Activated T-cell treated with anti-CD3 and anti-CD28 coated beads, Interleukin-2, amount 50 U/mL, for 24 hours (primary cell): ENCODE measurements around the gene SLC22A2.
"Not testable (repeated sequence)": the region's sequence is repeated elsewhere in the genome, so short reads cannot be mapped to it uniquely, and the experiment has no call there.

ENCODE experiments used
- DNase-seq: peaks from one replicate; pipeline ENCODE4 v3.0.0-alpha.2; 2020
- H3K27ac Mint-ChIP-seq: 2 replicates; pipeline ENCODE4 v1.8.0; 2020; ENCODE audit warnings: mild to moderate bottlenecking, mixed read lengths
- H3K27me3 Mint-ChIP-seq: 2 replicates; pipeline ENCODE4 v1.8.0; 2020; ENCODE audit warnings: mixed read lengths
- H3K36me3 Mint-ChIP-seq: 2 replicates; pipeline ENCODE4 v1.8.0; 2020; ENCODE audit warnings: low read depth, mixed read lengths
- H3K4me1 Mint-ChIP-seq: 2 replicates; pipeline ENCODE4 v1.8.0; 2020; ENCODE audit warnings: low read depth, mixed read lengths
- H3K4me3 Mint-ChIP-seq: 2 replicates; pipeline ENCODE4 v1.8.0; 2020; ENCODE audit warnings: mild to moderate bottlenecking, moderate library complexity, mixed read lengths
- H3K9me3 Mint-ChIP-seq: 2 replicates; pipeline ENCODE4 v1.8.0; 2020; ENCODE audit warnings: mixed read lengths

The SLC22A2 gene

GRCh38 chr6:160247457-160247883 lies 11.2 kb downstream of the SLC22A2 start:
- Mint-ChIP-seq H3K4me1 (peaks cover 8% of the 10 kb centered on the region), H3K36me3 (no peaks in the 10 kb centered on the region), H3K27ac (no peak overlapping the region)

DNA sequence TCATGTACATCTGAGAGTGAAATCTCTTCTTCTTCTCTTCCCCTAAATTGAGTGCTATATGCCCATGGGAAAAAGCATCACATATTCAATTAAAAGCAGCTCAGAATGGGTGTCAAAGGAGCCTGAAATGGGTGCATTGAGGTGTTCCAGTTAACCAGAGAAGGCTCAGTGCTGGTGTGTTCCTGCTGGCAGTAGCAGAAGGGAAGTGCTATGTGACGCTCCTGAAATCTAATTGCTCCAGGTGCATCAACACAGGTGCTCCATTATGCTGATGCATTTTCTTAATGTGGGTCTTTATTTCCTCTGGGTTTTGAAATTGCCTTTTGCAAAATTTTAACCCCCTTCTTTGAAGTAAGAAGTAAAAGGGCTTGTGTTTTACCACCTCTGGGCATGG lies 17.9 kb downstream of the SLC22A2 start:
- H3K4me3 Mint-ChIP-seq = no peak overlapping the region
- peaks cover 9% of the 10 kb centered on the region for H3K9me3 Mint-ChIP-seq
- no peak for DNase-seq
- H3K27me3 Mint-ChIP-seq = peaks cover 16% of the 10 kb centered on the region
- no peaks in the 10 kb centered on the region for H3K36me3 Mint-ChIP-seq
- H3K4me1 Mint-ChIP-seq = no peaks in the 10 kb centered on the region
- no peak overlapping the region for H3K27ac Mint-ChIP-seq

More at GRCh38 chr6:160247457-160247883, 11.2 kb downstream of the SLC22A2 start:
- Mint-ChIP-seq H3K9me3 (no peaks in the 10 kb centered on the region), H3K27me3 (peaks cover 15% of the 10 kb centered on the region), H3K4me3 (no peak overlapping the region)
- no peak for DNase-seq

DNA sequence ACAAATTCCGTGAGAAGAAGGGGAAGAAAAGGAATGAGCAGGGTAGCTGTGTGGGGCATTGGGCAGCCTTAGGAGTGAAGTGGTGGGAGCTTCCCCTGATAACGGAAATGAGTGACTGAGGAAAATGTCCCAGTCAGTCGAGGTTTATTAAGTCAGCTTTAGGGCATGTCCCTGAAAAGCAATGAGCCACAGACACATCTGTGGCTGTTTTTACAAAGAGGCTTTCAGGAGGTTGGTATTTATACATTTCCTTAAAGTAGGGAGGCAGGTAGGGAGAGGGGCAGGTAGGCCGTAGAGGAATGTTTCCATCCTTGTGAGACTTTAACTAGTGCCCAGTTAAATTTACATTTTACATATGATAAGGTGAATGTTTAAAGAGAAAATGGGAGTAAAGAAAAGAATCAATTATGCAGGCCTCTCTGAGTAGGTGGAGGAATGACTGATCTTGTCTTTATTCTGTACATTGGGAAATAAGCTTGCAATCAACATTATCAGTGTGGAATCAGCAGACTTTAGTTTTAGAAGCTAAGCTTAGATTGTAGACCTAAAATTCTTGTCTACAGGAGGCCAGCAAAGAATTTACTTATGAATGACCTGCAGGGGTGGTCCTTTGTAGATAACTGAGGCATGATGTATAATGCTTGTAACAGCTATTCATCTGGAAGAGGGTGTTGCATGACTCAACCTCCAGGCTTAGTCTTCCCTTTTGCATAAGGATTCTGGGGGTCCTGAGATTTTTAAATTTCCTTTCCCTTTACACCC lies 18.5 kb downstream of the SLC22A2 start:
- H3K27me3 Mint-ChIP-seq = peaks cover 16% of the 10 kb centered on the region
- H3K27ac Mint-ChIP-seq = no peak overlapping the region
- peaks cover 10% of the 10 kb centered on the region for H3K9me3 Mint-ChIP-seq
- no peak for DNase-seq
- H3K4me3 Mint-ChIP-seq = no peak overlapping the region
- H3K36me3 Mint-ChIP-seq = no peaks in the 10 kb centered on the region
- H3K4me1 Mint-ChIP-seq = no peaks in the 10 kb centered on the region

GRCh38 chr6:160238761-160239751 lies 19.6 kb downstream of the SLC22A2 start:
- DNase-seq = no peak
- peaks cover 16% of the 10 kb centered on the region for H3K27me3 Mint-ChIP-seq
- no peaks in the 10 kb centered on the region for H3K4me1 Mint-ChIP-seq
- no peak overlapping the region for H3K4me3 Mint-ChIP-seq
- no peak overlapping the region for H3K27ac Mint-ChIP-seq
- H3K9me3 Mint-ChIP-seq = peaks cover 11% of the 10 kb centered on the region
- H3K36me3 Mint-ChIP-seq = no peaks in the 10 kb centered on the region

DNA sequence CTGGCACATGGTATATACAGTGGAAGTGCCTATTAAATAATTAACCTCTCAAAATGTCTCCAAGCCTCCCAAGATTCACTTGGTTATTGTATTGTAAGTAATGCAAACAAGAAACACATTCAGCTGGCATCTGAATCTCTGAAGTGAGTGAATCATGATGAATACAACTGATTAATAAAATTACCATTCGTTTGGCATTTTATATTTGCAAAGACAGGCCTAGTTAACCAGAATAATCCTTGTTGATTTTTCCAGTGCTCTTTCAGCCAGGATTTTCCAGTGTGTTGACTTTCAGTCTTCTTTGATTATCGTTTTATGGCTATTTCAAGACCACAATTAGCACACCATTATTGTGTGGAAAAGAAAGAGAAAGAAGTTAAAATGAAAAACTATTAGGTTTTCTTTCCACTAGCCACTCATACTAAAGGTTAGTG lies 20.3 kb downstream of the SLC22A2 start:
- H3K4me1 Mint-ChIP-seq = no peaks in the 10 kb centered on the region
- no peak for DNase-seq
- no peak overlapping the region for H3K27ac Mint-ChIP-seq
- H3K36me3 Mint-ChIP-seq = no peaks in the 10 kb centered on the region
- no peak overlapping the region for H3K4me3 Mint-ChIP-seq
- H3K27me3 Mint-ChIP-seq = peaks cover 16% of the 10 kb centered on the region
- H3K9me3 Mint-ChIP-seq = peaks cover 11% of the 10 kb centered on the region

DNA sequence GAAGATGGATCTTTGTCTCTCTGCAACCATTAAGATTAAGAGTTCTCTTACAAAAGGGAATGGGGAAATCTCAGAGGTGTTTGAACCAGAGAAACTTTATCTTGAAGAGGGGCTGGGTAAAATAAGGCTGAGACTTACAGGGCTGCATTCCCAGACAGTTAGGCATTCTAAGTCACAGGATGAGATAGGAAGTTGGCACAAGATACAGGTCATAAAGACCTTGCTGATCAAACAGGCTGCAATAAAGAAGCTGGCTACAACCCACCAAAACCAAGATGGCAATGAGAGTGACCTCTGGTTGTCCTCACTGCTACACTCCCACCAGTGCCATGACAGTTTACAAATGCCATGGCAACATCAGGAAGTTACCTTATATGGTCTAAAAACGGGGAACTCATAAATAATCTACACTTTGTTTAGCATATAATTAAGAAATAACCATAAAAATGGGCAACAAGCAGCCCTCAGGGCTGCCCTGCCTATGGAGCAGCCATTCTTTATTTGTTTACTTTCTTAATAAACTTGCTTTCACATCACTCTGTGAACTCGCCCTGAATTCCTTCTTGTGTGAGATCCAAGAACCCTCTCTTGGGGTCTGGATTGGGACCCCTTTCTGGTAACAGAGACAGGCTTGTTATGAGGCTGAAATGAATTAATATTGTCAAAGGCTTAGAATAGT lies 20.9 kb downstream of the SLC22A2 start:
- not testable (repeated sequence) for H3K27ac Mint-ChIP-seq, DNase-seq, H3K36me3 Mint-ChIP-seq, H3K4me3 Mint-ChIP-seq, H3K4me1 Mint-ChIP-seq
- H3K9me3 Mint-ChIP-seq = peaks cover 11% of the 10 kb centered on the region
- peaks cover 16% of the 10 kb centered on the region for H3K27me3 Mint-ChIP-seq

- not testable (repeated sequence) for H3K4me3 Mint-ChIP-seq, H3K4me1 Mint-ChIP-seq, DNase-seq, H3K36me3 Mint-ChIP-seq, H3K27ac Mint-ChIP-seq
- Mint-ChIP-seq H3K9me3 (peaks cover 11% of the 10 kb centered on the region), H3K27me3 (peaks cover 16% of the 10 kb centered on the region)
These were observed 22.3 kb downstream of the SLC22A2 start for GRCh38 chr6:160236235-160236872.

- H3K4me3 Mint-ChIP-seq, H3K27me3 Mint-ChIP-seq, DNase-seq, H3K36me3 Mint-ChIP-seq, H3K4me1 Mint-ChIP-seq, H3K27ac Mint-ChIP-seq: not testable (repeated sequence)
- peaks cover 11% of the 10 kb centered on the region for H3K9me3 Mint-ChIP-seq
These were observed 24.5 kb downstream of the SLC22A2 start for GRCh38 chr6:160233950-160234640.

GRCh38 chr6:160227769-160228161 lies 30.9 kb downstream of the SLC22A2 start:
- no peak overlapping the region for H3K4me3 Mint-ChIP-seq
- no peaks in the 10 kb centered on the region for H3K36me3 Mint-ChIP-seq
- no peaks in the 10 kb centered on the region for H3K9me3 Mint-ChIP-seq
- H3K4me1 Mint-ChIP-seq = peaks cover 20% of the 10 kb centered on the region
- peaks cover 21% of the 10 kb centered on the region for H3K27me3 Mint-ChIP-seq
- no peak for DNase-seq
- H3K27ac Mint-ChIP-seq = no peak overlapping the region

DNA sequence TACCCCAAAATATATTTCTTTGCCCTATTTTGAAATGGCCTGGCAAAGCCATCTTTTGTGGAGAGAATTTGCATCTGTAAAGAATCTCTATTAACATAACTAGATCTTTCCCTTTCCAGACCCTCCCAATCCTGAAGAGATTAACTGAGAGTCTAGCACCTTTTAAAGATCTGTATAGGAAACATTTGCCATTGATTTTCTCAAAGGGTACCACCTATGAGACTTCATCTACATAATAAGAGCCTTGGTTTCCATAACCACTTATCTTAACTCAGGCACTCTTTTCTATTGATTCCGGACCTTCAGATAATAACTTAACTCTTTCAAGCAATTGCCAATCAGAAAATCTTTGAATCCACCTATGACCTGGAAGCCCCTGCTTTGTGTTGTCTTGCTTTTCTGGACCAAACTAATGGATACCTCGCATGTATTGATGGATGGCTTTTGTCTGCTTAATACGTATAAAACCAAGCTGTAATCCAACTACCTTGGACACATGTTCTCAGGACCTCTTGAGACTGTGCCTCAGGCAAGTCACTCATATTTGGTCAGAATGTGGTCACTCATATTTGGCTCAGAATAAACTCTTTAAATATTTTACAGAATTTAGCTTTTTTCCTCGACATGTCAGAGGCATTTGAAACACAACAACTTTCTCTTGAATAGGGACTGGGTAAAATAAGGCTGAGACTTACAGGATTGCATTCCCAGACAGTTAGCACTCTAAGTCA lies 31.4 kb downstream of the SLC22A2 start:
- no peaks in the 10 kb centered on the region for H3K36me3 Mint-ChIP-seq
- H3K4me1 Mint-ChIP-seq = peaks cover 20% of the 10 kb centered on the region
- H3K4me3 Mint-ChIP-seq = no peak overlapping the region
- no peak overlapping the region for H3K27ac Mint-ChIP-seq
- no peaks in the 10 kb centered on the region for H3K9me3 Mint-ChIP-seq
- H3K27me3 Mint-ChIP-seq = peaks cover 25% of the 10 kb centered on the region
- DNase-seq = no peak

DNA sequence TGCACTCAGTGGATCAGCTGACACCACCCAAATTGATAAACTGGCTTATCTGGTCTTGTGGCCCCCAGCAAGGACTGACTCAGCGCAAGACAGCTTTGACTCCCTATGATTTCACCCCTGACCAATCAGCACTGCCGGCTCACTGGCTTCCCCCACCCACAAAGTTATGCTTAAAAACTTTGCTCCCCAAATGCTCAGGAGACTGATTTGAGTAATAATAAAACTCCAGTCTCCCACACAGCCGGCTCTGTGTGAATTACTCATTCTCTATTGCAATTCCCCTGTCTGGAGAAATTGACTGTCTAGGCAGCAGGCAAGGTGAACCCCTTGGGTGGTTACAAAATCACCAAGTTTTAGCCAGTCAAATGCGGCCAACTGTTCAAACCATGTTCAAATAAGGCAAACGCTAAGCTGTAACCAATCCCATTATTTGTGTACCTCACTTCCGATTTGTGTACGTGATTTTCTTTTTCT lies 32.5 kb downstream of the SLC22A2 start:
- Mint-ChIP-seq H3K9me3 (no peaks in the 10 kb centered on the region), H3K36me3 (no peaks in the 10 kb centered on the region), H3K27me3 (peaks cover 34% of the 10 kb centered on the region), H3K27ac (peak overlapping the region; percentile 66), H3K4me3 (no peak overlapping the region), H3K4me1 (peaks cover 20% of the 10 kb centered on the region)
- DNase-seq = peak; percentile 54

DNA sequence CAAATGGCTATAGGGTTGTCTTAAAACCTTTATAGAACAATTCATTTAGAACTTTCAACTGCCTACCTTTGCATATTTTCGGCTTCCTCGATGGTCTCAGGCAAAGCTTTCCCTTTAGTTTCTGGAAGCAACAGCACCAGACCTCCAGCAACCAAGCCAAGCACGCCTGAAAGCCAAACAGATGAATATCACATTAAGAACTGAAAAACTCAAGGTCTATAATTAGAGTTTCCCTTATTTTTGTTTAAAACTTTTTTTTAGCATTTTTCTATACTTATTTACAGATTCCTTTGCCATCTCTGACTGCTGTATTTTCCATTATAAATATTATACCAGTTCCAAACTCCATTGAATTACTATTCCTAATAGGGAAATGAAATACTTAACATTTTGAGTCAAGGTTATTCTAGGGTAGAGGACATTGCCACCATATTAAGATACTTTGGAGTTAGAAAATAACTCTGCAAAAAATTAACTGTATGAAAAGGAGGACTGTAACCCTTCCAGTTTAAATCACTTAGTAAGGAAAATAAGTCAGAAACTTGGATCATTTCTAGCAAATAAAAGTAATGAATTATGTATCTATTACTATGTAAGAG lies 33.9 kb downstream of the SLC22A2 start:
- DNase-seq = no peak
- H3K9me3 Mint-ChIP-seq = no peaks in the 10 kb centered on the region
- H3K4me1 Mint-ChIP-seq = peaks cover 20% of the 10 kb centered on the region
- peaks cover 41% of the 10 kb centered on the region for H3K27me3 Mint-ChIP-seq
- no peak overlapping the region for H3K4me3 Mint-ChIP-seq
- no peaks in the 10 kb centered on the region for H3K36me3 Mint-ChIP-seq
- H3K27ac Mint-ChIP-seq = no peak overlapping the region

GRCh38 chr6:160222491-160222890 lies 36.1 kb downstream of the SLC22A2 start:
- no peak for DNase-seq
- Mint-ChIP-seq H3K4me1 (peaks cover 20% of the 10 kb centered on the region), H3K4me3 (no peak overlapping the region), H3K36me3 (no peaks in the 10 kb centered on the region), H3K27me3 (peaks cover 50% of the 10 kb centered on the region), H3K27ac (no peak overlapping the region), H3K9me3 (no peaks in the 10 kb centered on the region)
